HG03139 (cell line): ENCODE measurements around the gene HMGB3.
A peak's percentile ranks its signal among the peaks of the same experiment; 100 is the strongest.
"Not testable (repeated sequence)": the region's sequence is repeated elsewhere in the genome, so short reads cannot be mapped to it uniquely, and the experiment has no call there.

Experiments
- ATAC-seq: cut with Tn5 transposase; IDR thresholded peaks from one replicate; pipeline ENCODE4 v1.9.1; 2021; ENCODE audit not compliant: unreplicated experiment

Gene HMGB3

DNA sequence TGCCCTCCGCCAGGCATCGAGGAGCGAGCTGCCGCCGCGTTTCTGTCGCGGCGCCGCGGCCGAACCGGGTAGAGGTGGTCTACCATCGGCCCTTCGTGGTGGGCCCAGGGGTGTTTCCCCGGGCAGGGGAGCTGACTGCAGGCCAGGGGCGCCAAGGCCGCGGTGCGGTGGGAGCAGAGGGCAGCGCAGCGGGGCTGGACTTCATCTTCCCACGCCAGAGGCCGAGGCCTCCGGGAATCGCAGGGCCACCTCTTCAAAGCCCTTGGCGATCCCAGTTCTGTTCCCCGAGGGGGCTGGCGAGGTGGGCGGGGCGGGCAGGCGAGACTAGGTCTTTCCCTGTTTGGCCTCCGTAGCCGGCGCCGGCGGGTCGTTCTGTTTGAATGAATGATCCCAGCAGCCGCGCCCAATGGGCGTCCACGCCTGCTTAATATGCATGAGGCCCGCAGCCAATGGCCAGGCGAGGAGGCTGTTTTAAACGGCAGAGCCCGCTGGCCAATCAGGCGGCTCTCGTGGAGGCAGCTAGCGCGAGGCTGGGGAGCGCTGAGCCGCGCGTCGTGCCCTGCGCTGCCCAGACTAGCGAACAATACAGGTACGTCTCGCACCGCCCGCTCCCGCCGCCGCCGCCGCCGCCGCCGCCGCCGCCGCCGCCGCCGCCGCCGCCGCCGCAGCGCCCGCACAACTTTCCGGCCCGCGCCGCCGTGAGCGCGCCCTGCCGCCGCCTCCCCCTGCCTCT, at the start of gene HMGB3:
HMGB3 (plus strand) TSS at position 548 of the 733 bp plus-strand sequence. CDS start 2,265 bp downstream, outside the sequence.
- ATAC-seq = peak; percentile 96

DNA sequence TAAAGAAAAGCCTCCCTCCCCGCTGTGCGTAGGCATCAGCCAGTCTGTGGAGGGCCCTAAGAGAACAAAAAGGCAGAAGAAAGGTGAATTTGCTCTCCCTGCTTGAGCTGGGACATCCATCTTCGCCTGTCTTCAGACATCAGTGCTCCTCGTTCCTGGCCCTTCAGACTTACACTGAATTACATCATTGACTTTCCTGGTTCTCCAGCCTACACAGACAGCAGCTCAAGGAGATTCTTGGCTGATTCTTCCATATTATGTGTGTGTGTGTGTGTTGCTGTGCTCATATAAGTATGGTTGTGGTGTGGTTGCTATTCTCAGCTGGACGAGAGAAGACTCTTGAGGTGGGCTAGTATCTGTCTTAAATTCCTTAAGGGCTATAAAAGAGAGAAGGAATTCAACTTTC, 49.2 kb upstream of the HMGB3 start:
- no peak for ATAC-seq

DNA sequence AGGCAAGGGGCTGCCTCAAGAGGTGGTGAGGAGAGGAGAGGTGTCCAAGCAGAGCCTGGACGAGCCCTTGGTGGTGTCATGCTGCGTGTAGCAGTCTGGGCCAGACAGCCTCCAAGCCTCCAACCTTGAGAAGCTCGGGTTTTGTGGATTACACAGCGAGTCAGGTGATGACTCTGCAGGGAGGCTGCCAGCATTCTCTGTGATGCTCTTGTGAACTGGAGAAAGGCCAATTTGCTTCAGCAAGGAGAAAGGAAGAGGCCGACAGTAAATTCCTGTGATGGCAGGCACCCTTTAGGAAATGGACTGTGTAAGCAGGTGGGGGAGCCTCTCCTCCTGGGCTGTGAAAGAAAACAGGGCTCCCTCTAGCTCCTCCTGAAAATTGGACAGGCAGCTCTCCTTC, 48.7 kb upstream of the HMGB3 start:
- no peak for ATAC-seq

DNA sequence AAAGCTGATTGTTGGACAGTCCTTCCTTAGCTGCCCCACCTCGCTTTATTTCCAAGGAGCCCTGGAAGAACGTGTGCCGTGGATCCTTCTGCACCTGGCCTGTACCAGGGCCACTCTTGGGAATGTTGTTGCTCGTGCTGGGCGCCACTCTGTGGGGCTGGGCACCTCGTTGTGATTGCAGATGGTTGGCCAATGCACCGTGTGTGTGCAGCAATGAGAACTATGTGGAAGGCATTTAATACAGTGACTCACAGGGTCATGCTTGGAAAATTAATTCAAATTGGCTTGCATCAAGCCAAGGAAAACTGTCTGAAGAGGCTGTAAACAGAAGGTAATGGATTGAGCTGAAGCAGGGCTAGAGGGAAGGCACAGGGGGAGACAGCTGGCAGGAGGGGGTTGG, 47.7 kb upstream of the HMGB3 start:
- no peak for ATAC-seq

DNA sequence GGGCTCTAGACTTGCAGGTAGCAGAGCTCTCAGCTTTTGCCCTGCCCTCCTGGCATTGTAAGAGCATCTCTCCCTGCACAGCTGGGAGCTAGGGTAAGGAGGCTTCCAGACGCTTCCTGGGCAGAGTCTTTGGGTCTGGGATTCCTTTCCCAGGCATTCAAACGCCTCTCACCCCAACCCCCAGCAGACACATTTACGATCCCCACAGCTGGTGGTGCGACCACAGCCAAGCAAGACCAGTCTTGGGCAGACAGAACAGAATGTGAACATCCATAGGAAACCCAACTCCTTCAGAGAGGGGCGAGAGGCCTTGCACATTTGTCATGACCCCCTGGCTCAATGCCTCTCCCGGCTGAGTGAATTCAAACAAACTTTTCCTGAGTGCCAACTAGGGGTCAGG, 46.6 kb upstream of the HMGB3 start:
- no peak for ATAC-seq

DNA sequence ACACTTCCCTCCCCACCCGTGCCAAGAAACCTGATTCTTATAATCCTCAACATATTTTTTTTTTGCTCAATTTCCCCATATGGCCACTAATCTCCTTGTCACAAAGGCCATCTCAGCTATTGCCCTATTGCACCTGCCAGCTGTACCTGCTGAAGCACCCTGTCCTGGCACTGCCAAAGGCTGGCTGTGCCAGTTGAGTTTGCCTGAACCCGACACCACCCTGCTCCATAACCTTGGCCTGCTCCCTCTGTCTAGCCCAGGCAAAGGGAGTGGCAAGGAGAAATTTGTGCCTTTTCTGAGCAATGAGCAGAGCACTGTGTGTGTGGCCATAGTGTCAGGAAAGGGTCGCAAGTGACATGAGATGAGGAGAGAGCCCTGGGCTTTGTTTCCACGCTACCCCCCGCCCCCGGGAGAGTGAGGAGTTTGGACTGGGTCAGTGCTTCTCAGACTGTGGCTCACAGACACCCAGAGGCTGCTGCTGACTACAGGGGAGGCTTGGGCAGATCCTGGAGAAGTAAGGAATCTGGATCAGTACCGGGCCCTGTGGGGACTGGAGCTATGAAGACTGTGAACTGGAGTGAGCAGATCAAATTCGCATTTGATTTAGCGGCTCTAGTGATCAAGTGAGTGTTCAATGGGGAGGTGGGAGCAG, 42.2 kb upstream of the HMGB3 start:
- no peak for ATAC-seq

DNA sequence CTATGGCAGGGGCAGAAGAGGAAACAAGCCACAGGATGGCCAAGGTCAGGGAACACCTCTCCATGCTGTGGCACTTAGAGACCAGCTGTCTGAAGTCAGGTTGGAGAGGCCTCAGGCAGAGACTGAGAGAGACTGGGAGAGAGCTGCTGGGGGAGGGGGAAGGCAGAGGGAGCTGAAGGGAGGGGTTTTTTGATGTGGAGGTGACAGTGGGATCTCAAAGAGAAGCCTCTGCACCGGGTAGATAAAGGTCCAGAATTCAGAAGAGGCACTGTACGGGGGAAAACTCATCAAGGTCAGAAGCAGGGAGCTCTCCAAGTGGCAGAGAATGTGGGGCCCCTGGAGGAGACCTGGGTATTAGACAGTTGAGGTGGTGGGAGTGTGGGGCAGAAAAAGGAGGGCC, 41.6 kb upstream of the HMGB3 start:
- ATAC-seq = no peak

DNA sequence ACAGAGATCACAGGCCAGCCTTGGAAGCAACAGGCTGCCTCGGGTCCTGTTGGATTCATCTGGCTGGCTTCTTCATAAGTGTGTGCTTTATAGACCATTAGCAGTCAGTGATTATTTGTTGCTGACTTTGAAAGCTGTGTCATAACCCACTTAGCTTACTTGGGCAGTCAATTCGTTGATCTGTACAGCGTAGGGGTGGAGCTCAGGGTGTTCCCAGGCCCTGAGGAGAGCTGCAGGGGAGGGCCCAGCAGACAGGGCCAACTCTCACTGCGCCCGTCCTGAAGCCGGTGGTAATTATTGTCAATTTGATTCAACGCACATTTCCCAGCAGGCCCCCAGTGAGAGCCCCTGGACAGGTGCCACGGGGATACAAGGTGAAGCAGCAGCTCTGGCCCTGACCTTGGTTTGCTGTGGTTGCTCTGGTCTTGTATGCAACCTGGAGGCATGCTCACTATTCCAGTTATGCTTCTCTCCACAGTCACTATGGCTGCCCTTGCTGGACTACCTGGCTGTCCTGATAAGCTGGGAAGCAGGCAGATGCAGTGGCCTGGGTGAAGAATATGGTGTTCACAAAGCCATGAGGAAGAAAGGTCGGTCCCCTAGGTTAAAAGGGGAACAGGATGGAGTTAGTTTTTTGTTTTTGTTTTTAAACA, 40.1 kb upstream of the HMGB3 start:
- no peak for ATAC-seq

DNA sequence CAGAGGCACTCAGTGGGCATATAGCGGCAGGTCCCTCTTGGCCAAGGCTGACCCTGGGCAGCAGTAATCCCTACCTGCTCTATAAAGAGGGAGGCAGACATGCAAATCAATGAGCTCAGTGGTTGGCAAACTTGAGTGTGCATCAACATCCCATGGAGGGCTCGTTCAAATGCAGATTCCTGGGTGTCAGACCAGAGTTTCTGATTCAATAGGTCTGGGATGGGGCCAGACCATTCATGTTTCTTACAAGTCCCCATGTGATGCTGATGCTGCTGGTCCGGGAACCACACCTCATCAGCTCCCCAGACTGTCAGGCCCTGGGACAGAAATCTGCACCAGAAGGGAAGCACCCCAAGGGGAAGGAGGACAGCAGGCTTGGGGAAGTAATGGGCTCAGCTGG, 38.9 kb upstream of the HMGB3 start:
- ATAC-seq = no peak

DNA sequence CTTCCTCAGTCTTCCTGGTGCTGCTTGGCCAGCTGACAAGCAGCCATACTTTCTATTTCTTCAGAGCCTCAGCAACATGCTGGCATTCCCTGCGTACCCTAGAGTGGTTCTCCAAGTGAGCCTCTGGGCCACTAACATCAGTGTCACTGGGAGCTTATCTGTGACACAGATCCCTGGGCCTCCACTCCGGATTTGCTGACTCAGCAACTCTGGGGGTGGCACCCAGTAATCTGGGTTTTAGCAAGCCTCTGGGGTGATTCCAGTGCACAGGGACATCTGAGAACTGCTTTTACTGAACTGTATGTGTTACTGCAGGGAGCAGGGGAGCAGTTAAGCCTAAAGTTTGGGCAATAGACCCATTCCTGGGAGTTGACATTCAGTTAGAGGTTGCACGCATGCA, 28.2 kb upstream of the HMGB3 start:
- no peak for ATAC-seq

DNA sequence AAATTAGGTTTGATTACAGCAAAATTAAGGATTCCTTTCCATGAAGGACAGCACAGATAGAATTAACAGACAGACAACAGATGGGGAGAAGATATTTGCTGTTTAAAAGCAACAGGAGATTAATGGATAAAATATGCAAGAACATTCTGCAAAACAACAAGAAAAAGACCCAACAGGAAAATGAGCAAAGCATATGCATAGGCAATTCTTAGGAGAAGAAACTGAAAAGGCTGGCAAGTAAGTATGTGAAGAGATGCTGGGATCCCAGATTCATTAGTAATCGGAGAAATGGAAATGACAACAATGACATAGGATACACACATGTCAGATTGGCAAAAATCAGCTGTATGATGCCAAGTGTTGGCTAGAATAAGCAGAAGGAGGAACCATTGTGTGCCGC, 27.5 kb upstream of the HMGB3 start:
- no peak for ATAC-seq

DNA sequence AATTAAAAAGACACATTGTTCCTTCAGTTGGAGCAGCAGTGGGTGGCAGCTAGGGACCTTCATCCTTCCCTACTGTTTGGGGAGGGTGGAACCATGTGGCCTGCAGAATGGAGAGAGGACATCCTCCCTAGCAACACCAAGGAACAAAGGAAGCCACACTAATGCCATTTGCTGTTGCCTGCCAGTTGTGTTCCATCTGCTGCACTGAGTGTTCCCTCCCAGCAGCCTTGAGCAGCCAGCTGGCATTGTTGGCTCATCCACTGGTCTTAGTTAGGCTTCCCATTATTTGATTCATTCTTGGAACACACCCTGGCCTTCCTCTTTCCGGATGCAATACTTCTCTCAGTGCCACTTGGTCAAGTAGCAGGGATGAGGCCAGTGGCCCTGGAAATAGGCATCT, 25.0 kb upstream of the HMGB3 start:
- ATAC-seq = no peak

DNA sequence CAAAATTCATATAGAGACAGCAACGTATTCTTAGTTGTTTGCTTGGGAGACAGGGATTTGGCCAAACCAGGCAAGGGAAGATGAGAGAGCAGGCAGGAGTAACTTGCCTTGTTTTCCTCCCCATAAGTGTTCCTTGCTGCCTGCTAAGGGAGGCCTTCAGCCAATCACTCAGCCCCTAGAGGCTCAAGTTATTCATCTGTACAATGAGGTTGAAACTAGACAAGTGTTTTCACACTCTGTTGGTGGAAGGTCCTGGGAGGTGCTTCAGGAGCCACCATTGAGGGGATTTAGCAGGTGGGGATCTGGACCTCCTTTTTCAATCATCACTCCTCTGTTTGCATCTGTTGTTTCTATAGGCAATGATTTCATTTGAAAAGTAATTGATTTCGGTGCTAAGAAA, 23.6 kb upstream of the HMGB3 start:
- no peak for ATAC-seq

DNA sequence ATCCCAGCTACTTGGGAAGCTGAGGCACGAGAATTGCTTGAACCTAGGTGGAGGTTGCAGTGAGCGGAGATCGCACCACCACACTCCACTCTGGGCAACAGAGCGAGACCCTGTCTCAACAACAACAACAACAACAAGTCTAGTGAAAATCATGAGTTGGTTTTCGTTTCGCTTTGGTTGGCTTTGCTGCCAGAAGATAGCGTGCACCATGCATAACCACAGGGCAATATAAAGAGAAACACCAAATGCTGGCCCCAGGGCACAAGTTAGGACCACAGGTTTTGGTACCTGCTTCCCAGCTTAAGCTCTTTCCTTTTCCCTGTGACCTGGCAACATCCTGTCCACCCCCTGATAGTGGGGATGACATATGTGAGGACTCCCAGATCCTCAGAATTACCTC, 21.5 kb upstream of the HMGB3 start:
- ATAC-seq = no peak

DNA sequence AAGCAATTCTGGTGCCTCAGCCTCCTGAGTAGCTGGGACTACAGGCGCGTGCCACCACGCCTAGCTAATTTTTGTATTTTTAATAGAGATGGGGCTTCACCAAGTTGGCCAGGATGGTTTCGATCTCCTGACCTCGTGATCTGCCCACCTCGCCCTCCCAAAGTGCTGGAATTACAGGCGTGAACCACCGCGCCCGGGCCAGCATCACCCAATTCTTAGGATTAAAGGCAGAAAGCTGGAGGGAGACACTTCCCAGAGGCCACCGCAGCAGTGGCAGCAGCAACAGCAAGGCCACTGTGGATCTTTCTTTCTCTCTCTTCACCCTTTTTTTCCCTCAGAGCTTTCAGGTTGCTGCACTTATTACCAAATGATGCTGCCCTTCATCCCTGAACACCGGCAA, 18.7 kb upstream of the HMGB3 start:
- not testable (repeated sequence) for ATAC-seq

DNA sequence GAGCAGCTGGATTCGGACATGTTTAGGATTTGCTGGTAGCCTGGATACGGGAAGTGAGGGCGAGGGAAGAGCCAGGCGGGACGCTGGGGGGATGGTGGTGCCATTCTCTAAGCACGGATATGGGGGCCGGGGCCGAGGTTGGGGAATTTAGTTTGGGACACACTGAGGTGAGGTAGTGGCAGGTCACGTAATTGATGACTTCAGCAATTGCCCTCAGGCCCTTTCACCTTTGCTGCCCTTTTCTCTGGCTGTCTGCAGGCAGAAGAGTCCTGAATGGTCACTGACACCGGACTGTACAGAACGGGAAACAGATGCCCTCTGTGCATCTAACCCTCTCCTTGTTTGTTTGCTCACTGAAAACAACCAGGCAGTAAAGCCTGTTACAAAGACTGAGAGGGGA, 16.9 kb upstream of the HMGB3 start:
- ATAC-seq = no peak

DNA sequence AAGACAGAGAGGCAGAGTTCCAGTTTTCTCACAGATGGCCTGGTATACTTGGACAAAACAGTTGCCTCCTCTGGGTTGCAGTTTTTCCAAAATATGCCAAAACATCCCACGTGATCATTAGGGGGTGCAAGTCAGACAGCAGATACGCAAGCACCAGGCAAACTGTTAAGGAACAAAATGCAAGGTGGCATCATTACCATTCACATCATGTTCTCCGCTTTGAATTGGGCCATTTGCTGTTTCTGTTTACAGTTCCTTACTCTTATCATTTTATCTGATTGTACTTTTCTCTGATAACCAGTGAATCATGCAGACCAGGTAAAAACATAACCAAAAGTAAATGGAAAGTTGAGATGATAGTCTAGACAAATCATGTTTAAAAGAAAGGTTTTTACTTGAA, 16.4 kb upstream of the HMGB3 start:
- ATAC-seq = no peak

DNA sequence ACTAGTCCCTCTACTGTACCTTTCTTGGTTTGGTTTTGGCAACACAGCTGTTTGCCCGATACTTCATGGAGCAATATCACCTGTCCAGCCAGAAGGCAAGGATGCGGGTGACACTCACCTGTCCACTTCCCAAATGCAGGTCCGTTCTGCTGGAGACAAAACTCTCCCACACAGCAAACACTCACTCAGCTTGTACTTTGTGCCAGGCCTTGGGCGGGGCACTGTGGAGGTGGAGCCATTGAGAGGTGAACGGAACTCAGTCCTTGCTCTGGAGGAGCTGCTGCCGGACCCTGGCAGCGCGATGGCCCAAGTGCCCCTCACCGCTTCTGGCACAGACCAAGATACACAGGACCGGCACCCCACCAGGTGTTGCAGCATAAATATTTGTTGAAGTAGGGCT, 15.3 kb upstream of the HMGB3 start:
- ATAC-seq = no peak

DNA sequence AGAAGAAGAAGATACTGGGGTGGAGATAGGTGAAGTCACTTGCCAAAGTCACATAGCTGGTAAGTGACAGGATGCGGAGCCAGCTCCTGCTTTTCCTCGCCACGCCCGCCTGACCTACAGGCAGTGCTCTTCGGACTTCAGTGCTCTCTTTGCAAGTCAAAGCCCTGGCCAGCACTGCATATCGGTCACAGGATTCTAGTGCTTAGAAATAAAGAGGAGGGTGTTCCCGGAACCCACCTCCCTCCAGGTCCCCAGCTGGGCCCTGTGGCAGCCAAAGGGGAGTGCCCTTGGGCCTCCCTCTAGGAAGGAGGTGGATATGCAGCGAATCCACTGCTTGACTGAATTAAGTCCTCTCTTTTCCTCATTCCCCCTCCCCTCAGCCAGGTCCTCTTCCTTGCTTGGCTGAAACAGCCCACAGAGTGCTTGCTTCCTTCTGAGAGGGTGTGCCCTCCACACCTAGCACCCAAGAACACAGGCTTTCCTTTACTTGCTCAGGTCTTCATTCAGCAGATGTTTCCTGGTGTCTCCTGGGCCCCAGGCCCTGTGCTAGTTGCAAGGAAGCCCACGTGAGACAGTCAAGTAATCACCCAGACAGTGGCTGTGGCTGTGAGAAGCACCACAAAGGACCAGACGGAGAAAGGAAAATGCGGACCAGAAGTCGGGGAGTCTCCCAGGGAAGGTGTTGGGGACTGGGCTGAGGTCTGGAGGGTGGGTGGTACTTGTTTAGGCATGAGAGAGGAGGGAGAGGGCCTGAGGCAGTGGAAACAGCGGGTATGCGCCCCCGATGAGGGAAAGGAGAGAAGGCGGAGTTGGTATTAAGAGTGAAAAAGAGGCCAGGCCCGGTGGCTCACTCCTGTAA, 14.0 kb upstream of the HMGB3 start:
- ATAC-seq = no peak

DNA sequence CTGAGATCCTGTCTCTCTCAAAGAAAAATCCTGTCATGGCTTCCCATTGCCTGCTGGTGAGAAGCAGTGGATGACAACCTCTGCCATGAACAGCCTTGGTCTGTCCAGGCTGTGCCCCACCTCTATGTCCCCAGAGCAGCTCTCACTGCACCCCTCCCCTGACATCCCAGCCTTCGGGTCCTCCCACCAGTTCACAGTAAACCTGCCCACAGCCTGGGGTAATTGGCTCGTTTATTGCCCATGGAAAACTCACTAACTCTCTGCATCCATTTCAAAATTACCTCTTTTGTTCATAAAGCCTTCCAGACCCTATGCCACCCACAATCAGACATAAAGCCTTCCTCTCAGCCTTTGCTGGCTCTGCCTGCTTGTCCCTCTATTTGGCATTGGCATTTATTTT, 10.7 kb upstream of the HMGB3 start:
- no peak for ATAC-seq

DNA sequence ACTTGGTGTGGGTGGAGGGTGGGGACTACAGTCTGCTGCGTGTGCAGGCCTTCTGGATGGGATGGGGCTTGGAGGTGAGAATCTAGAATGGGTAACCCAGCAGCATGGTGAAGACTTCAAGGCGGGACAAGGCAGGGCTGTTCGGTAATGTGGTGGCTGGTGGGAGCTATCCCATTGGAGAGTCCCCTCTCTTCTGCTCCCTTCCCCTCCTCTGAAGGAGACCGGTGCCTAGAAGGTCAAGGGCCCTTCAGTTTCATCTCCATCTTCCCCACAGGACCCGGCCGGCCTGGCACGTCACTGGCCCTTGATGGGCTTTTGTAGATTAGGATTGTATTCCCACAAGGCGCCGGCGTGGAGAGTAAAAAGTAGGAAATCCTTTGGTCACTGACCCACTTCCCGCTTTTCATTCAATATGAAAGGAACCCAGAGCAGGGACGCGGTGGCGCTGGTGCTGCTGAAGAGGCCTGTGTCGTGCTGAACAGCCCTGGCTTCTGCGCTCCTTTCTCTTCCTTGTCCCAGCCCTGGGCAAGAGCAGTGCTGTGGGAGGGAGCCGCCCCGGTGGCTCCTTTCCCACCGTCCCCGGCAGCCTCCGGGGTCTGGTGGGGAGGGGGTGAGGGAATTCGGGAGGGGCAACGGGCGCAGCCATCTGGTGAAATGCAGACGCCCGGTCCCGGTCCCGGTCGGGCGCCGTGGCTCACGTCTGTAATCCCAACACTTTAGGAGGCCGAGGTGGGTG, 7.3 kb upstream of the HMGB3 start:
- ATAC-seq = no peak
